DOHH2 (cell line): ENCODE results near the gene PHLDB2.

Experiments used
- CTCF ChIP-seq: fragments of 200-600 bp; sonication (generic); IDR thresholded peaks from one replicate; pipeline ENCODE4 v1.5.1; 2014; ENCODE audit warnings: antibody characterized with exemption, mild to moderate bottlenecking, low read depth, low read length; ENCODE audit not compliant: poor library complexity, severe bottlenecking
- EZH2phosphoT487 ChIP-seq: fragments of 200-600 bp; sonication (generic); IDR thresholded peaks from 2 replicates; pipeline ENCODE4 v1.6.1; 2017; ENCODE audit warnings: borderline replicate concordance, mild to moderate bottlenecking, antibody characterized with exemption, low read length, moderate library complexity, mixed read lengths

GRCh38 chr3:111870620-111871019 lies 11.6 kb downstream of the PHLDB2 start:
- TF ChIP-seq CTCF (no peak), EZH2phosphoT487 (no peak)
